CMK (cell line): ENCODE results near the gene ZDHHC1.
"Not testable (repeated sequence)": the region's sequence is repeated elsewhere in the genome, so short reads cannot be mapped to it uniquely, and the experiment has no call there.

Experiments
- DNase-seq: peaks from one replicate; pipeline ENCODE4 v3.0.0-alpha.2; 2010; ENCODE audit warnings: low read depth

ZDHHC1 gene

GRCh38 chr16:67430977-67431774 is 14.9 kb upstream of the ZDHHC1 start, which contains the start of gene HSD11B2:
HSD11B2 (plus strand) TSS chr16:67431121; CDS start chr16:67431249, 128 bp downstream.
- DNase-seq, result no peak

- no peak for DNase-seq
Observed at GRCh38 chr16:67430504-67430976, 14.3 kb upstream of the ZDHHC1 start.

GRCh38 chr16:67429799-67430503 is 13.7 kb upstream of the ZDHHC1 start:
- no peak for DNase-seq

GRCh38 chr16:67429053-67429798 is 12.9 kb upstream of the ZDHHC1 start:
- no peak for DNase-seq

GRCh38 chr16:67428146-67428731 is 12.0 kb upstream of the ZDHHC1 start:
- no peak for DNase-seq

- no peak for DNase-seq
Observed at GRCh38 chr16:67426950-67427349, 10.7 kb upstream of the ZDHHC1 start.

- no peak for DNase-seq
Observed at GRCh38 chr16:67426022-67426421, 9.7 kb upstream of the ZDHHC1 start.

- no peak for DNase-seq
Observed at GRCh38 chr16:67425580-67425979, 9.3 kb upstream of the ZDHHC1 start.

- DNase-seq, result no peak
Observed at GRCh38 chr16:67425061-67425460, 8.8 kb upstream of the ZDHHC1 start.

- no peak for DNase-seq
Observed at GRCh38 chr16:67424261-67424615, 8.0 kb upstream of the ZDHHC1 start.

GRCh38 chr16:67423611-67424260 is 7.5 kb upstream of the ZDHHC1 start:
- no peak for DNase-seq

- no peak for DNase-seq
Observed at GRCh38 chr16:67423015-67423414, 6.7 kb upstream of the ZDHHC1 start.

GRCh38 chr16:67421030-67421429 is 4.8 kb upstream of the ZDHHC1 start:
- no peak for DNase-seq

- DNase-seq, result no peak
Observed at GRCh38 chr16:67419931-67420330, 3.7 kb upstream of the ZDHHC1 start.

GRCh38 chr16:67419502-67419901 is 3.2 kb upstream of the ZDHHC1 start:
- DNase-seq, result no peak

- no peak for DNase-seq
Observed at GRCh38 chr16:67417333-67418061, 1.2 kb upstream of the ZDHHC1 start.

- not testable (repeated sequence) for DNase-seq
Observed at GRCh38 chr16:67415421-67415820, 856 bp downstream of the ZDHHC1 start.

GRCh38 chr16:67413978-67414911 is 2.0 kb downstream of the ZDHHC1 start:
- DNase-seq, result no peak

- DNase-seq, result no peak
Observed at GRCh38 chr16:67412294-67412693, 4.0 kb downstream of the ZDHHC1 start.

- DNase-seq, result no peak
Observed at GRCh38 chr16:67411339-67411738, 4.9 kb downstream of the ZDHHC1 start.
